ENCODE measurements around the gene AK5. TPM values are rescaled to one million over a fixed set of nuclear protein-coding genes. Genes with fewer than 3 reads are reported as not detected.

AK5 gene
- total and polyA plus RNA-seq, 2 experiments from 2014 or later: 8.8 to 12.2 TPM

DNA sequence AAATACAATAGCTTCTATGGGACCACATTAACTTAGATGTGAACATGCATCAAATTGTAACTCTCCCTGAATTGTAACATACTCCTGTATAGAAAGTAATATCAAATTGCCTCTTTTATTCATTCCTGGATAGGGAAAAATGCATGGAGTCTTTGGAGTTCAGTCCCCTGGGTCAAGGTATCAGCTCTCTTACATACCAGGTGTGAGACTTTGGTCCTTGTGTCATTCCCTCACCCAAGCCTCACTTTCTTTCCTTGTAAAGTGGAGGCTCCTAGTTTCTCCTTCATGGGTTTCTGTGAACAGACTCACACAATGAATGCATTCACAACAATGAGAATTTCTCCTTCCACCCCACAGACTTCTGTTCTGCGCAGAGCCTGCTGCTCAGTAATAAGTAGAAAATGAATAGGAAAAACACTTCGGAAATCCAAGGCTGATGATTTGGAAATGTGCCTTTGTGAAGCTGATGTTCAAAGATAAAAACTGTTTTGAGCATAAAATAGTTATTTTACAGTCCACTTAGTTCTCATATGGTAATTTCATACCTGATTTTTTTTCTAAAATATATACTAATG lies 185.3 kb downstream of the AK5 start (continued):
- TF ChIP-seq, protein P1, sequence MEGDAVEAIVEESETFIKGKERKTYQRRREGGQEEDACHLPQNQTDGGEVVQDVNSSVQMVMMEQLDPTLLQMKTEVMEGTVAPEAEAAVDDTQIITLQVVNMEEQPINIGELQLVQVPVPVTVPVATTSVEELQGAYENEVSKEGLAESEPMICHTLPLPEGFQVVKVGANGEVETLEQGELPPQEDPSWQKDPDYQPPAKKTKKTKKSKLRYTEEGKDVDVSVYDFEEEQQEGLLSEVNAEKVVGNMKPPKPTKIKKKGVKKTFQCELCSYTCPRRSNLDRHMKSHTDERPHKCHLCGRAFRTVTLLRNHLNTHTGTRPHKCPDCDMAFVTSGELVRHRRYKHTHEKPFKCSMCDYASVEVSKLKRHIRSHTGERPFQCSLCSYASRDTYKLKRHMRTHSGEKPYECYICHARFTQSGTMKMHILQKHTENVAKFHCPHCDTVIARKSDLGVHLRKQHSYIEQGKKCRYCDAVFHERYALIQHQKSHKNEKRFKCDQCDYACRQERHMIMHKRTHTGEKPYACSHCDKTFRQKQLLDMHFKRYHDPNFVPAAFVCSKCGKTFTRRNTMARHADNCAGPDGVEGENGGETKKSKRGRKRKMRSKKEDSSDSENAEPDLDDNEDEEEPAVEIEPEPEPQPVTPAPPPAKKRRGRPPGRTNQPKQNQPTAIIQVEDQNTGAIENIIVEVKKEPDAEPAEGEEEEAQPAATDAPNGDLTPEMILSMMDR (conservative IDR thresholded peaks at IDR 0.05; ENCODE audit: low read depth in 2 of 2): no peak
- no peak for TF ChIP-seq STAT1 (IDR thresholded peaks at IDR 0.05; ENCODE audit: unreplicated experiment)
- no peak for TF ChIP-seq JUNB (IDR thresholded peaks at IDR 0.05; ENCODE audit: unreplicated experiment)
- no peak for TF ChIP-seq ZNF114 (CRISPR knock-in tag; IDR thresholded peaks at IDR 0.05)
- TF ChIP-seq EZH2phosphoT487 (IDR thresholded peaks at IDR 0.05; ENCODE audit: unreplicated experiment): no peak
- TF ChIP-seq POLR2AphosphoS5 (IDR thresholded peaks at IDR 0.05; ENCODE audit: low read depth): no peak

DNA sequence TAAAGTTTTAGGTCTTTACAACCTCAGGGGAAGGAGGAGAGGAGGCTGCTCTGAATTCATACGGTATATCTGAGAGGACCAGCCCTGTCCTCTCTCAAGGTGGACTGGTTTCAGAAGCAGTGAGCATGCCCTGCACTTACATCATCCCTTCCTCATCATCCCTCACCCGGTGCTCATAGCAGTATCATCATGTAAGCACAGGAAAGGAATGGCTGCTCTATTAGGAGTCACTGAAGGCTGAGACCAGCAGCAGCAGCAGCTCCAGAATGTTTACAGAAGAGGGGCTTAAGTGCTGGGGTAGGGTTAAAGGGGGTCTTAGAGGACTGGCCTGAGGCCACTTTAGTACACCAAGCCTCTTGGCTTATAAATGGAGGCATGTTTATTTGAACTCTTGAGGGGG lies 185.9 kb downstream of the AK5 start:
- Histone ChIP-seq H3K4me1 (ENCODE audit: insufficient read depth) (no peaks in the 10 kb centered on the region), H3K4me3 (no peak overlapping the region), H3K27me3 (ENCODE audit: insufficient read depth) (no peaks in the 10 kb centered on the region), H3F3A (replicated peaks; ENCODE audit: low read depth) (no peaks in the 10 kb centered on the region), H4K20me1 (replicated peaks; ENCODE audit: insufficient read depth) (no peaks in the 10 kb centered on the region), H3K9me2 (ENCODE audit: insufficient read depth) (no peaks in the 10 kb centered on the region), H3K36me3 (ENCODE audit: insufficient read depth) (no peaks in the 10 kb centered on the region), H3K27ac (ENCODE audit: low read depth) (no peak overlapping the region), H3K4me2 (no peak overlapping the region), H2AFZ (no peak overlapping the region), H3K79me2 (replicated peaks; ENCODE audit: insufficient read depth) (no peaks in the 10 kb centered on the region)
- no peak for TF ChIP-seq POLR2AphosphoS5 (IDR thresholded peaks at IDR 0.05; ENCODE audit: low read depth)
- TF ChIP-seq, protein P2, sequence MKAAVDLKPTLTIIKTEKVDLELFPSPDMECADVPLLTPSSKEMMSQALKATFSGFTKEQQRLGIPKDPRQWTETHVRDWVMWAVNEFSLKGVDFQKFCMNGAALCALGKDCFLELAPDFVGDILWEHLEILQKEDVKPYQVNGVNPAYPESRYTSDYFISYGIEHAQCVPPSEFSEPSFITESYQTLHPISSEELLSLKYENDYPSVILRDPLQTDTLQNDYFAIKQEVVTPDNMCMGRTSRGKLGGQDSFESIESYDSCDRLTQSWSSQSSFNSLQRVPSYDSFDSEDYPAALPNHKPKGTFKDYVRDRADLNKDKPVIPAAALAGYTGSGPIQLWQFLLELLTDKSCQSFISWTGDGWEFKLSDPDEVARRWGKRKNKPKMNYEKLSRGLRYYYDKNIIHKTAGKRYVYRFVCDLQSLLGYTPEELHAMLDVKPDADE (IDR thresholded peaks at IDR 0.05): no peak
- TF ChIP-seq, protein P3, sequence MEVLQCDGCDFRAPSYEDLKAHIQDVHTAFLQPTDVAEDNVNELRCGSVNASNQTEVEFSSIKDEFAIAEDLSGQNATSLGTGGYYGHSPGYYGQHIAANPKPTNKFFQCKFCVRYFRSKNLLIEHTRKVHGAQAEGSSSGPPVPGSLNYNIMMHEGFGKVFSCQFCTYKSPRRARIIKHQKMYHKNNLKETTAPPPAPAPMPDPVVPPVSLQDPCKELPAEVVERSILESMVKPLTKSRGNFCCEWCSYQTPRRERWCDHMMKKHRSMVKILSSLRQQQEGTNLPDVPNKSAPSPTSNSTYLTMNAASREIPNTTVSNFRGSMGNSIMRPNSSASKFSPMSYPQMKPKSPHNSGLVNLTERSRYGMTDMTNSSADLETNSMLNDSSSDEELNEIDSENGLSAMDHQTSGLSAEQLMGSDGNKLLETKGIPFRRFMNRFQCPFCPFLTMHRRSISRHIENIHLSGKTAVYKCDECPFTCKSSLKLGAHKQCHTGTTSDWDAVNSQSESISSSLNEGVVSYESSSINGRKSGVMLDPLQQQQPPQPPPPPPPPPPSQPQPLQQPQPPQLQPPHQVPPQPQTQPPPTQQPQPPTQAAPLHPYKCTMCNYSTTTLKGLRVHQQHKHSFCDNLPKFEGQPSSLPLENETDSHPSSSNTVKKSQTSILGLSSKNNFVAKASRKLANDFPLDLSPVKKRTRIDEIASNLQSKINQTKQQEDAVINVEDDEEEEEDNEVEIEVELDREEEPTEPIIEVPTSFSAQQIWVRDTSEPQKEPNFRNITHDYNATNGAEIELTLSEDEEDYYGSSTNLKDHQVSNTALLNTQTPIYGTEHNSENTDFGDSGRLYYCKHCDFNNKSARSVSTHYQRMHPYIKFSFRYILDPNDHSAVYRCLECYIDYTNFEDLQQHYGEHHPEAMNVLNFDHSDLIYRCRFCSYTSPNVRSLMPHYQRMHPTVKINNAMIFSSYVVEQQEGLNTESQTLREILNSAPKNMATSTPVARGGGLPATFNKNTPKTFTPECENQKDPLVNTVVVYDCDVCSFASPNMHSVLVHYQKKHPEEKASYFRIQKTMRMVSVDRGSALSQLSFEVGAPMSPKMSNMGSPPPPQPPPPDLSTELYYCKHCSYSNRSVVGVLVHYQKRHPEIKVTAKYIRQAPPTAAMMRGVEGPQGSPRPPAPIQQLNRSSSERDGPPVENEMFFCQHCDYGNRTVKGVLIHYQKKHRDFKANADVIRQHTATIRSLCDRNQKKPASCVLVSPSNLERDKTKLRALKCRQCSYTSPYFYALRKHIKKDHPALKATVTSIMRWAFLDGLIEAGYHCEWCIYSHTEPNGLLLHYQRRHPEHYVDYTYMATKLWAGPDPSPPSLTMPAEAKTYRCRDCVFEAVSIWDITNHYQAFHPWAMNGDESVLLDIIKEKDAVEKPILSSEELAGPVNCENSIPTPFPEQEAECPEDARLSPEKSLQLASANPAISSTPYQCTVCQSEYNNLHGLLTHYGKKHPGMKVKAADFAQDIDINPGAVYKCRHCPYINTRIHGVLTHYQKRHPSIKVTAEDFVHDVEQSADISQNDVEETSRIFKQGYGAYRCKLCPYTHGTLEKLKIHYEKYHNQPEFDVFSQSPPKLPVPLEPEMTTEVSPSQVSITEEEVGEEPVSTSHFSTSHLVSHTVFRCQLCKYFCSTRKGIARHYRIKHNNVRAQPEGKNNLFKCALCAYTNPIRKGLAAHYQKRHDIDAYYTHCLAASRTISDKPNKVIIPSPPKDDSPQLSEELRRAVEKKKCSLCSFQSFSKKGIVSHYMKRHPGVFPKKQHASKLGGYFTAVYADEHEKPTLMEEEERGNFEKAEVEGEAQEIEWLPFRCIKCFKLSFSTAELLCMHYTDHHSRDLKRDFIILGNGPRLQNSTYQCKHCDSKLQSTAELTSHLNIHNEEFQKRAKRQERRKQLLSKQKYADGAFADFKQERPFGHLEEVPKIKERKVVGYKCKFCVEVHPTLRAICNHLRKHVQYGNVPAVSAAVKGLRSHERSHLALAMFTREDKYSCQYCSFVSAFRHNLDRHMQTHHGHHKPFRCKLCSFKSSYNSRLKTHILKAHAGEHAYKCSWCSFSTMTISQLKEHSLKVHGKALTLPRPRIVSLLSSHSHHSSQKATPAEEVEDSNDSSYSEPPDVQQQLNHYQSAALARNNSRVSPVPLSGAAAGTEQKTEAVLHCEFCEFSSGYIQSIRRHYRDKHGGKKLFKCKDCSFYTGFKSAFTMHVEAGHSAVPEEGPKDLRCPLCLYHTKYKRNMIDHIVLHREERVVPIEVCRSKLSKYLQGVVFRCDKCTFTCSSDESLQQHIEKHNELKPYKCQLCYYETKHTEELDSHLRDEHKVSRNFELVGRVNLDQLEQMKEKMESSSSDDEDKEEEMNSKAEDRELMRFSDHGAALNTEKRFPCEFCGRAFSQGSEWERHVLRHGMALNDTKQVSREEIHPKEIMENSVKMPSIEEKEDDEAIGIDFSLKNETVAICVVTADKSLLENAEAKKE (CRISPR knock-in tag; IDR thresholded peaks at IDR 0.05): no peak
- no peak for TF ChIP-seq NANOG (IDR thresholded peaks at IDR 0.05; ENCODE audit: borderline replicate concordance)
- TF ChIP-seq ZNF331 (CRISPR knock-in tag; IDR thresholded peaks at IDR 0.05; ENCODE audit: low read depth): no peak
- TF ChIP-seq ZNF114 (CRISPR knock-in tag; IDR thresholded peaks at IDR 0.05): no peak
- TF ChIP-seq EZH2 (IDR thresholded peaks at IDR 0.05; ENCODE audit: low read depth, unreplicated experiment): no peak
- no peak overlapping the region for H3K4me3 Mint-ChIP-seq
- no peaks in the 10 kb centered on the region for H3K36me3 Mint-ChIP-seq (ENCODE audit: low read depth)
- H3K27me3 Mint-ChIP-seq (ENCODE audit: insufficient read depth, low read depth, poor library complexity): peaks cover 3% of the 10 kb centered on the region
- H3K4me1 Mint-ChIP-seq: no peaks in the 10 kb centered on the region
- H3K9me3 Mint-ChIP-seq: no peaks in the 10 kb centered on the region
- H3K27ac Mint-ChIP-seq: no peak overlapping the region
- DNase-seq (ENCODE audit: low spot score) (no peak), ATAC-seq (no peak)

All from GM23338 (cell line).